GM18505 (cell line): ENCODE data around the gene URI1.

ENCODE experiments used
- ATAC-seq: cut with Tn5 transposase; IDR thresholded peaks from one replicate; pipeline ENCODE4 v1.9.1; 2021; ENCODE audit not compliant: unreplicated experiment
- POLR2A ChIP-seq: IDR thresholded peaks from 4 replicates; pipeline ENCODE4 v1.6.1; 2011; ENCODE audit warnings: borderline replicate concordance; ENCODE audit not compliant: insufficient read depth, insufficient read length; ENCODE audit errors: extremely low read depth

Gene URI1

GRCh38 chr19:29966588-29967249 is 24.7 kb downstream of the URI1 start:
- no peak for ATAC-seq
- no peak for TF ChIP-seq POLR2A

- TF ChIP-seq POLR2A = no peak
- no peak for ATAC-seq
These were observed 25.6 kb downstream of the URI1 start for GRCh38 chr19:29967623-29968022.

- no peak for ATAC-seq
- no peak for TF ChIP-seq POLR2A
These were observed 27.9 kb downstream of the URI1 start for GRCh38 chr19:29969891-29970290.

- ATAC-seq = no peak
These were observed 29.0 kb downstream of the URI1 start for GRCh38 chr19:29971002-29971401.

GRCh38 chr19:29971648-29972047 is 29.6 kb downstream of the URI1 start:
- ATAC-seq = no peak
- no peak for TF ChIP-seq POLR2A

More at GRCh38 chr19:29971002-29971401, 29.0 kb downstream of the URI1 start:
- no peak for TF ChIP-seq POLR2A

GRCh38 chr19:29974701-29975100 is 32.7 kb downstream of the URI1 start:
- ATAC-seq = no peak
- TF ChIP-seq POLR2A = no peak

GRCh38 chr19:29976151-29976943 is 34.3 kb downstream of the URI1 start:
- no peak for TF ChIP-seq POLR2A
- ATAC-seq = no peak

GRCh38 chr19:29978080-29978479 is 36.0 kb downstream of the URI1 start:
- no peak for TF ChIP-seq POLR2A
- ATAC-seq = no peak

GRCh38 chr19:29983568-29983967 is 41.5 kb downstream of the URI1 start:
- no peak for ATAC-seq
- TF ChIP-seq POLR2A = no peak

GRCh38 chr19:29985196-29985595 is 43.2 kb downstream of the URI1 start:
- no peak for ATAC-seq
- no peak for TF ChIP-seq POLR2A

GRCh38 chr19:29988351-29988750 is 46.3 kb downstream of the URI1 start:
- TF ChIP-seq POLR2A = no peak
- ATAC-seq = no peak

GRCh38 chr19:29992233-29992867 is 50.3 kb downstream of the URI1 start:
- TF ChIP-seq POLR2A = no peak

GRCh38 chr19:29999490-29999889 is 57.5 kb downstream of the URI1 start:
- no peak for TF ChIP-seq POLR2A
- no peak for ATAC-seq

More at GRCh38 chr19:29992233-29992867, 50.3 kb downstream of the URI1 start:
- ATAC-seq = no peak

GRCh38 chr19:30000862-30001261 is 58.8 kb downstream of the URI1 start:
- TF ChIP-seq POLR2A = no peak
- ATAC-seq = no peak

- ATAC-seq = no peak
- TF ChIP-seq POLR2A = no peak
These were observed 59.3 kb downstream of the URI1 start for GRCh38 chr19:30001301-30001700.

GRCh38 chr19:30001791-30002190 is 59.8 kb downstream of the URI1 start:
- no peak for TF ChIP-seq POLR2A

More at GRCh38 chr19:30001791-30002190, 59.8 kb downstream of the URI1 start:
- ATAC-seq = no peak
